HUES48 (cell line): Measurements from ENCODE around the gene PLEKHH3.
"Not testable (repeated sequence)": the region's sequence is repeated elsewhere in the genome, so short reads cannot be mapped to it uniquely, and the experiment has no call there.

Experiments used
- H3K27ac ChIP-seq: one replicate; pipeline ENCODE4 v1.7.0; 2013; ENCODE audit warnings: low read depth, low read length, inconsistent platforms
- H3K27me3 ChIP-seq: 2 replicates; pipeline ENCODE4 v1.6.1; 2013; ENCODE audit warnings: mild to moderate bottlenecking, low read length; ENCODE audit not compliant: control insufficient read depth, insufficient read depth
- H3K36me3 ChIP-seq: 2 replicates; pipeline ENCODE4 v1.6.1; 2013; ENCODE audit warnings: low read length; ENCODE audit not compliant: control insufficient read depth, insufficient read depth
- H3K4me1 ChIP-seq: 2 replicates; pipeline ENCODE4 v1.6.1; 2013; ENCODE audit warnings: mild to moderate bottlenecking, low read length; ENCODE audit not compliant: control insufficient read depth, insufficient read depth
- H3K4me3 ChIP-seq: 2 replicates; pipeline ENCODE4 v1.5.1; 2013; ENCODE audit warnings: mild to moderate bottlenecking, low read depth, low read length
- H3K9ac ChIP-seq: 2 replicates; pipeline ENCODE4 v1.6.1; 2013; ENCODE audit warnings: mild to moderate bottlenecking, low read depth, low read length, moderate library complexity
- H3K9me3 ChIP-seq: 2 replicates; pipeline ENCODE4 v1.6.1; 2013; ENCODE audit warnings: low read length; ENCODE audit not compliant: control insufficient read depth, insufficient read depth

Gene PLEKHH3

GRCh38 chr17:42653179-42654124 is 23.3 kb downstream of the PLEKHH3 start:
- H3K4me1 ChIP-seq: peaks cover 4% of the 10 kb centered on the region; the same call in 1 of the 2 replicates
- no peaks in the 10 kb centered on the region for H3K9me3 ChIP-seq
- peak overlapping the region; percentile 32 for H3K27ac ChIP-seq
- H3K4me3 ChIP-seq: peak overlapping the region; percentile 56
- no peaks in the 10 kb centered on the region for H3K36me3 ChIP-seq
- no peaks in the 10 kb centered on the region for H3K27me3 ChIP-seq
- no peak overlapping the region; the same call in 1 of the 2 replicates for H3K9ac ChIP-seq

GRCh38 chr17:42651392-42651791 is 25.4 kb downstream of the PLEKHH3 start:
- no peak overlapping the region for H3K4me3 ChIP-seq
- no peaks in the 10 kb centered on the region for H3K27me3 ChIP-seq
- no peaks in the 10 kb centered on the region for H3K9me3 ChIP-seq

DNA sequence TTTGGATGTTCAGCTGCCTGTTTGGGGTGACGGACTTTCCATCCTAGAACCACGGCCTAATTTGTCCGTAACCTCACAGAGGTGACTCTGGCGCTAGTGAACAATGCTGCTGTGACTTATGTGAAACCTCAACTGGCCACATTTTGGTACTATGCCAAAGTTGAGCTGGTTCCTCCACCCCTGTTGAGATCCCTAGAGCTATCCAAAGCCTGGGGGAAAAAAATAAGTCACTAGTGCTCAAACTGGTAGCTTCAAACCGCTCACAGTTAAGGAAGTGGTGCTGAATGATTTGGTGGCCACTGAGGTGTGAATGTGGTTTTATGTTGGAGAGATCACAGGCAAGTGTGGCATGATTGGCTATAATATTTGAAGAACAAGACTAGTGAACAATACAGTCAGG is 29.0 kb downstream of the PLEKHH3 start:
- H3K27ac ChIP-seq: no peak overlapping the region
- H3K9ac ChIP-seq: no peak overlapping the region
- no peaks in the 10 kb centered on the region for H3K36me3 ChIP-seq
- no peaks in the 10 kb centered on the region for H3K27me3 ChIP-seq
- H3K4me3 ChIP-seq: no peak overlapping the region
- no peaks in the 10 kb centered on the region for H3K4me1 ChIP-seq
- no peaks in the 10 kb centered on the region for H3K9me3 ChIP-seq

More at GRCh38 chr17:42651392-42651791, 25.4 kb downstream of the PLEKHH3 start:
- H3K36me3 ChIP-seq: no peaks in the 10 kb centered on the region
- no peak overlapping the region for H3K9ac ChIP-seq
- no peak overlapping the region for H3K27ac ChIP-seq
- H3K4me1 ChIP-seq: peaks cover 4% of the 10 kb centered on the region; the same call in 1 of the 2 replicates

DNA sequence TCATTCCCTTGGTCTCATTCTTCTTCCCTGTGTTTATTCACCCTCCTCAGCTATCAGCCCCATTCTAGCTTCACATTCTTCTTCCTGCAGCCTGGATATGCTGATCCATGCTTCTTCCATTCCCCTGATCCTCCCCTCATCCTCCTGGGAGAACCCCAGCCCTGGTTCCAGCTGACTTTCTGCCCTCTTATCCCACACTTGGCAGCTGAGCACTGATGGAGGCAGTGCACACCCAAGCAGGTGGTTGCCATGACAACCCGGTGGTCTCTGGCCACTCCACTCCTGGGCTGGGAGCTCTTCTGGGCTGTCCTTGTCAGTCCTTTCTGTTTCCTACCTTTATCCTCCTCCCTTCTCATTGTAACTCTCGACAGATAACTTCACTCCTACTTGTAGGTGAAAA is 34.5 kb downstream of the PLEKHH3 start:
- Histone ChIP-seq H3K4me3 (no peak overlapping the region), H3K27me3 (no peaks in the 10 kb centered on the region), H3K9me3 (no peaks in the 10 kb centered on the region), H3K36me3 (no peaks in the 10 kb centered on the region), H3K27ac (no peak overlapping the region), H3K4me1 (no peaks in the 10 kb centered on the region), H3K9ac (no peak overlapping the region)

DNA sequence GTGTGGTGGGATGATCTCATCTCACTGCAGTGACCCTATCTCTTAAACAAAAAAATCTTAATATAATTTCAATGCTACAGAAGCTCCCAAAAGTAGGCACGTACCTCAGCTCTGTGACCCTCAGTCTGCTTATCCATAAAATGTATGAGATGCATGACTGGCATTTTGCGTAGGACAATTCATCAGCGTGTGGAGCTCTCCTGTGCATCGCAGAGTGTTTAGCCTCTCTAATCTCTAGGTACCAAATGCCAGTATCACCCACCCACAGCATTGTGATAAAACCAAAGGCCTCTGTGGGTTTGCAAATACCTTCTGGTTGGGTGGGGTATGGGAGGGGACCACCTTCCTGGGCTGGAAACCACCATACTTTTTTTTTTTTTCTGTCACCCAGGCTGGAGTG is 36.7 kb downstream of the PLEKHH3 start:
- no peaks in the 10 kb centered on the region for H3K36me3 ChIP-seq
- H3K9ac ChIP-seq: no peak overlapping the region
- no peak overlapping the region for H3K4me3 ChIP-seq
- no peak overlapping the region for H3K27ac ChIP-seq
- H3K4me1 ChIP-seq: no peaks in the 10 kb centered on the region
- no peaks in the 10 kb centered on the region for H3K27me3 ChIP-seq
- no peaks in the 10 kb centered on the region for H3K9me3 ChIP-seq

- Histone ChIP-seq H3K27ac (no peak overlapping the region), H3K4me1 (no peaks in the 10 kb centered on the region), H3K36me3 (no peaks in the 10 kb centered on the region), H3K9ac (no peak overlapping the region), H3K27me3 (no peaks in the 10 kb centered on the region), H3K4me3 (no peak overlapping the region), H3K9me3 (no peaks in the 10 kb centered on the region)
Measured at GRCh38 chr17:42639525-42640113, 37.2 kb downstream of the PLEKHH3 start.

- Histone ChIP-seq H3K4me3 (no peak overlapping the region), H3K27ac (no peak overlapping the region), H3K9me3 (no peaks in the 10 kb centered on the region), H3K9ac (no peak overlapping the region), H3K36me3 (no peaks in the 10 kb centered on the region), H3K27me3 (no peaks in the 10 kb centered on the region), H3K4me1 (no peaks in the 10 kb centered on the region)
Measured at GRCh38 chr17:42632949-42633444, 43.8 kb downstream of the PLEKHH3 start.

- no peak overlapping the region for H3K27ac ChIP-seq
- H3K4me1 ChIP-seq: no peaks in the 10 kb centered on the region
- no peaks in the 10 kb centered on the region for H3K9me3 ChIP-seq
- no peak overlapping the region for H3K4me3 ChIP-seq
- no peak overlapping the region for H3K9ac ChIP-seq
- no peaks in the 10 kb centered on the region for H3K36me3 ChIP-seq
- H3K27me3 ChIP-seq: no peaks in the 10 kb centered on the region
Measured at GRCh38 chr17:42629411-42630009, 47.3 kb downstream of the PLEKHH3 start.

- H3K9me3 ChIP-seq, H3K4me1 ChIP-seq, H3K27ac ChIP-seq: not testable (repeated sequence)
Measured at GRCh38 chr17:42627032-42627764, 49.6 kb downstream of the PLEKHH3 start.

DNA sequence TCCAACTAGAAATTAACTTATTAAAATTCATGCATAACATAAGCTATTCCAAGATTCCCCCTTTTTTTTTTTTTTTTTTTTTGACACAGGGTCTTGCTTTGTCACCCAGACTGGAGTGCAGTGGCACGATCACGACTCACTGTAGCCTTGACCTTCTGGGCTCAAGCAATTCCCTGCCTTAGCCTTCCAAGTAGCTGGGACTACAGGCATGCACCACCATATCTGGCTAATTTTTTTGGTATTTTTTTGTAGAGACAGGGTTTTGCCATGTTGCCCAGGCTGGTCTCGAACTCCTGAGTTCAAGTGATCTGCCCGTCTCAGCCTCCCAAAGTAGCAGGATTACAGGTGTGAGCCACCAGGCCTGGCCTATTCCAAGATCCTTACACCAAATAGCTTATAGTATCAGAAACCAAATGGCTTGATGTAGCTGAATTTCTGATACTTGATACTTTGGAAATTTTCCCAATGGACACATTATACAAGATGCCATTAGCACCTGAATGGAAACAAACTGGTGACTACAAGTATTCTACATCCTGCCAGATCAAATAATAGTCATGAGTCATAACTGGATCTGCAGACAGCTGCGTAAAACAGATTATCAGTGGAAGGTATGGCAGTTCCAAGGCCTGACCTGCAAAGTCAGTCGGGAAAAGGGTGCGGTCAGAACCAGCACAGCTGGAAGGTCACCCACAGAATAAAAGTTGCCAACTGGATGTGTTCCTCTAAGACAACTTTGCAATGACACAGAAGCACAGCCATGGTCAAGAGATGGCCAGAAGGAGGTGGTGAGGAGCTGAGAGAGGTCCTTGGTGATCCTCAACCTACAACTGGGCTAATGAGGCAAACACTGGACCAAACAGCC is 52.8 kb downstream of the PLEKHH3 start:
- no peaks in the 10 kb centered on the region for H3K27me3 ChIP-seq

More at GRCh38 chr17:42627032-42627764, 49.6 kb downstream of the PLEKHH3 start:
- not testable (repeated sequence) for H3K27me3 ChIP-seq, H3K4me3 ChIP-seq, H3K9ac ChIP-seq, H3K36me3 ChIP-seq

More for the DNA sequence above, 52.8 kb downstream of the PLEKHH3 start:
- Histone ChIP-seq H3K4me3 (no peak overlapping the region), H3K9ac (no peak overlapping the region), H3K9me3 (no peaks in the 10 kb centered on the region), H3K36me3 (no peaks in the 10 kb centered on the region), H3K27ac (no peak overlapping the region), H3K4me1 (peaks cover under 1% of the 10 kb centered on the region; the same call in 1 of the 2 replicates)
